OCI-LY3 (cell line): ENCODE results near the gene VMP1.

ENCODE experiments used
- CTCF ChIP-seq: fragments of 200-600, 300-600 bp; sonication (generic); IDR thresholded peaks from 2 replicates; pipeline ENCODE4 v1.5.1; 2014; ENCODE audit warnings: antibody characterized with exemption, low read length, low read depth
- EZH2phosphoT487 ChIP-seq: fragments of 200-600 bp; shearing (Covaris generic); IDR thresholded peaks from 2 replicates; pipeline ENCODE4 v1.6.1; 2018; ENCODE audit warnings: antibody characterized with exemption, mixed run types, low read depth

GRCh38 chr17:59699786-59700185 lies 7.7 kb upstream of the VMP1 start:
- TF ChIP-seq CTCF (no peak), EZH2phosphoT487 (no peak)
